ENCODE data around the gene ARMH3. TPM values are rescaled to one million over a fixed set of nuclear protein-coding genes. Genes with fewer than 3 reads are reported as not detected.
"Not testable (repeated sequence)": the region's sequence is repeated elsewhere in the genome, so short reads cannot be mapped to it uniquely, and the experiment has no call there.

The ARMH3 gene
- total RNA-seq, 4 donors from 2014 or later: 12.9 to 19.3 (median 16.2) TPM

GRCh38 chr10:102064503-102064867, 8.5 kb upstream of the ARMH3 start:
- no peaks in the 10 kb centered on the region for H3K9me3 ChIP-seq
- no peaks in the 10 kb centered on the region for H3K27me3 ChIP-seq
- intact Hi-C loops (cut with DNase I): no loop called here
- peak overlapping the region; percentile 69 to 99 (median 84) for H3K4me3 ChIP-seq
- peak overlapping the region; percentile 88 to 98 (median 94) for H3K27ac ChIP-seq (replicated peaks in 1 of 4)
- 75% methylated on average over 2 of the region's 2 CpGs for WGBS
- peaks cover 32 to 44% (median 37%) of the 10 kb centered on the region in 4 donors for H3K4me1 ChIP-seq
- TF ChIP-seq POLR2AphosphoS5 (IDR thresholded peaks at IDR 0.05) (no peak), POLR2A (IDR thresholded peaks at IDR 0.05; ENCODE audit: low read depth) (no peak), EP300 (IDR thresholded peaks at IDR 0.05) (no peak), CTCF (IDR thresholded peaks at IDR 0.05) (no peak)
- H3K36me3 ChIP-seq: peaks cover 0 to 19% (median 17%) of the 10 kb centered on the region in 4 donors
- no peak for DNase-seq (ENCODE audit: extremely low spot score)

- Histone ChIP-seq H3K36me3 (no peaks in the 10 kb centered on the region), H3K4me1 (peaks cover 2 to 15% (median 9%) of the 10 kb centered on the region in 4 donors)
- intact Hi-C loops (cut with DNase I): no loop called here
These were observed 4.0 kb upstream of the ARMH3 start for GRCh38 chr10:102059987-102060386.

GRCh38 chr10:102054881-102055646, 909 bp downstream of the ARMH3 start:
- 70% methylated on average over 34 of the region's 34 CpGs for WGBS
- Histone ChIP-seq H3K4me1 (peaks cover 25 to 47% (median 40%) of the 10 kb centered on the region in 4 donors), H3K4me3 (peak overlapping the region; percentile 89 to 99 (median 93)), H3K27ac (replicated peaks in 1 of 4) (peak overlapping the region; percentile 95 to 98 (median 96))
- H3K27me3 ChIP-seq; H3K9me3 ChIP-seq; DNase-seq (ENCODE audit: extremely low spot score); H3K36me3 ChIP-seq; intact Hi-C loops (cut with DNase I): not testable (repeated sequence)

More at GRCh38 chr10:102059987-102060386, 4.0 kb upstream of the ARMH3 start:
- Histone ChIP-seq H3K27me3 (no peaks in the 10 kb centered on the region), H3K9me3 (no peaks in the 10 kb centered on the region), H3K27ac (replicated peaks in 1 of 4) (no peak overlapping the region), H3K4me3 (no peak overlapping the region)
- no peak for DNase-seq (ENCODE audit: extremely low spot score)
- TF ChIP-seq CTCF (IDR thresholded peaks at IDR 0.05) (no peak), POLR2AphosphoS5 (IDR thresholded peaks at IDR 0.05) (no peak), EP300 (IDR thresholded peaks at IDR 0.05) (no peak), POLR2A (IDR thresholded peaks at IDR 0.05; ENCODE audit: low read depth) (no peak)

GRCh38 chr10:102046095-102046494, 9.9 kb downstream of the ARMH3 start:
- TF ChIP-seq CTCF (IDR thresholded peaks at IDR 0.05): no peak
- TF ChIP-seq EP300 (IDR thresholded peaks at IDR 0.05): no peak
- TF ChIP-seq POLR2A (IDR thresholded peaks at IDR 0.05; ENCODE audit: low read depth): no peak
- no peak for TF ChIP-seq POLR2AphosphoS5 (IDR thresholded peaks at IDR 0.05)
- no peak overlapping the region for H3K4me3 ChIP-seq
- H3K36me3 ChIP-seq: no peaks in the 10 kb centered on the region
- no peak for DNase-seq (ENCODE audit: extremely low spot score)
- no peak overlapping the region for H3K27ac ChIP-seq (replicated peaks in 1 of 4)
- H3K9me3 ChIP-seq: no peaks in the 10 kb centered on the region
- peaks cover 0 to 16% (median 6%) of the 10 kb centered on the region in 4 donors for H3K4me1 ChIP-seq
- intact Hi-C loops (cut with DNase I): no loop called here
- no peaks in the 10 kb centered on the region for H3K27me3 ChIP-seq
- 96% methylated on average over 2 of the region's 2 CpGs for WGBS

- TF ChIP-seq POLR2AphosphoS5 (IDR thresholded peaks at IDR 0.05): no peak
- no peak for TF ChIP-seq CTCF (IDR thresholded peaks at IDR 0.05)
- no peak for TF ChIP-seq POLR2A (IDR thresholded peaks at IDR 0.05; ENCODE audit: low read depth)
- TF ChIP-seq EP300 (IDR thresholded peaks at IDR 0.05): no peak
- Histone ChIP-seq H3K27ac (replicated peaks in 1 of 4) (no peak overlapping the region), H3K27me3 (no peaks in the 10 kb centered on the region), H3K4me1 (peaks cover 0 to 21% (median 11%) of the 10 kb centered on the region in 4 donors), H3K4me3 (no peak overlapping the region), H3K9me3 (no peaks in the 10 kb centered on the region), H3K36me3 (no peaks in the 10 kb centered on the region)
- WGBS: 78% methylated on average over 3 of the region's 3 CpGs
- no peak for DNase-seq (ENCODE audit: extremely low spot score)
- intact Hi-C loops (cut with DNase I): no loop called here
These were observed 10.7 kb downstream of the ARMH3 start for GRCh38 chr10:102045292-102045691.

Data from esophagus muscularis mucosa (tissue), 4 donors.